Muscle of back (tissue), 11 donors: Measurements from ENCODE around the gene HOPX. TPM values are rescaled to one million over a fixed set of nuclear protein-coding genes. Genes with fewer than 3 reads are reported as not detected.
"Not testable (repeated sequence)": the region's sequence is repeated elsewhere in the genome, so short reads cannot be mapped to it uniquely, and the experiment has no call there.

Experiments used
- DNase-seq, 3 donors: peaks; one replicate each; pipeline versions ENCODE4 v3.0.0 to v3.0.0-alpha.2; 2013
- polyA plus RNA-seq, 10 donors: library from polyadenylated mRNA; unstranded; fragments of 120-200 nt; gene quantifications; one replicate each; pipeline ENCODE4 v1.2.1, GENCODE V29; 2013; ENCODE audit not compliant: insufficient read length in 10 of 10

The HOPX gene
- polyA plus RNA-seq, 10 donors, result 11.0 to 47.7 (median 32.5) TPM

- peak in 1 of 3 donors; percentile 49 for DNase-seq
Measured at GRCh38 chr4:56630876-56631666, 50.0 kb downstream of the HOPX start.

DNA sequence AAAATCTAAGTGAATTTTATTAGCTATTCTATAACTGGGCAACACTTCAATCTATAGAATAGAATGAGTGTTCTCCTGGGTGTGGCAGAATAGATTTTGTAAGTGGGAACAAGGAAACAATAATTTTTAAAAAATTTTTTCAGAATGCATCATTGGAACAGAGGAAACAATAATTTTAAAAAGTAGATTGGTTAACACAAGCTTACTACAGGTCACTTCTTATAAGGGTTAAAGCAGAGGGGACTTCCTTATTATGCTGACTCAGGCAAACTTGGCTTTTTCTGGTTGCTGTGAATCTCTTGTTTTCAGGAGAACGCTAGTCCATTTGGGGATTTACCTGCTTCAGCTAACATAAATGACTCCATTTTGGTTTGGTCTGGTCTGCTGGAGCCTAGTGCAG lies 52.5 kb downstream of the HOPX start:
- no peak for DNase-seq

GRCh38 chr4:56627985-56628384 lies 53.1 kb downstream of the HOPX start:
- DNase-seq, result no peak

DNA sequence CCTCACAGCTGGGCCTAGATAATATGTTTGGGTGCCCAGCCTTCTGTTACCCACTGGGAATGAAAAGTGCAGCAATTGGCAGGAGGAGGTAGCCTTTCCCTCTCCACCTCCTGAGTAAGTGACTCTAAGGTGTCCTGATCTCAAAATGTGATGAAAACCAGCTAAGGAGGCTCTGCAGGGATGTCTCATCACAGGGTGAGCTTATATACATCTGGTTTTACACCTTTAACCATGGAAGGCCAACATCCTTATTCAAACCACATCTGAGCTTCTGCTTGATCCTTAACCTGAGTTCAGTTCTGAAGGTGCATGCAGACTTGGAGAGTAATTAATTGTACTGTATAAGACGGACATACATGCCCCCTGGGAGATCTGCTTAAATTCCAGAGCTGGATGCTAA lies 53.7 kb downstream of the HOPX start:
- no peak for DNase-seq

DNA sequence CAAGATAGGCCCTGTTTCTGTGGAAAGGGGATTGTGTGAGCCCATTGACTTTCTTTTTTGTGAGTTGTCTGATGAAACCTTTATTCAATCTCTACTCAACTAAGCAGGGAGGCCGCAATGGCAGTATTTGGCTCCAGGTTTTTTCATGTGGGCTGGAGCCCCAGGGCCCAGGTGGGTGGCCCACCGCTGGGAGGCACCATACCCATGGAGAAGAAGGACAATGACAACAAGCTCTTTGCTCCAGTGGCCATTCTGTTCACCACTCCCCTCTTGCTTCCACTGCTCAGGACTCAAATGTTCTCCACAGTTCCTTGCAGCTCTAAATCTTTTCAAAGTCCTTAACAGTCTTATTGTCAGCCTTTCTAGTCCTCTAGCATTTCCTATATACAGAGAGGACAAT lies 54.1 kb downstream of the HOPX start:
- DNase-seq, result no peak

DNA sequence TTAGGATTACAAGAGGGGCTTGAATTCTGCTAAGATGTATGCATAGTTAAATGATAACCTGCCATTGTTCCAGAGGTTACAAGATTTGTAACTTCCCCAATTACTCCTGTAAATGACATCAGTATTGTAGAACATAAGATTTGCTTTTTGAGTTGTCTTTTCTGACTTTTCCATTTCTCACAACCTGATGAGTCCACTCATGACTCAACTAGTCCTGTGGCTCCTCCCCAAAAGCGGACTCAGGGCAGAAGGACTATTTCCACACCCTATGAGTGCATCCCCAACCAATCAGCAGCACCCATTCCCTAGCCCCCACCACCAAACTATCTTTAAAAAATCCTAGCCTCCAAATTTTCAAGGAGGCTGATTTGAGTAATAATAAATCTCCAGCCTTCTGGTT lies 54.7 kb downstream of the HOPX start:
- DNase-seq, result no peak

DNA sequence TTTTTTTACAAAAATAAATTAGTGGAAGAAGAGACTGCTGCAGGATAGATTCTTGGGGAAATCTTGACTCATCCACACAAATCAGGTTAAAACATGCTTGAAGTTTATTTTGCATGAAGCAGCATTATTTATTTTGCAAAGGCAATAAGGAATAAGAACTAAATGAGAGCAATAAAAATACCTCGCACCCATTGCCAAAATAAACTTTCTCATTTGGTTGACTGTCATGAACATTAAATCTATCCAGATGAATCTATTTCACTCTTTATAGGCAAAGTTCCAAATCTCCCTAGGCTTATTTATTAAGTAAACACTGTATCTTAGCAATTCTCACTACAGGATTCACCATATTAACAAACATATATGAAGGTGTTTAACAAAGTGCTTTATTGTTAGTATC lies 58.9 kb downstream of the HOPX start:
- DNase-seq, result peak in 1 of 3 donors; percentile 15

DNA sequence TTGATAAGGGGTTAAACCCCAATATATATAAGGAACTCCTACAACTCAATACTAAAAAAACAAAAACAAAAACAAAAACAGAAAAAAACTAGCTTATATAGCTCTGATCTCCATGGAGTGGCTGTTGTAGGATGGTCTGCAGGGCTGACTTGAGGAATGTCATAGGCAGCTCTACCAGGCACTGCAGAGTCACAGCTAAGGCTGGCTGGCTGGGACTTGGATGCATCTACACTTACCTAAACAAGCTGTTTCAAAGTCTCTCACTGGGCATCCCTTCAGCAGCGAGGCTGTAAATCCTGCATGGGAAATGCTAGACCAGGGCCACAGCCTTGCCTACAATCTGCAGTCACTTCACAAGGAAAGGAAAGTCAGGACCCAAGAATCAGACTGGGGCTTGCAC lies 61.3 kb downstream of the HOPX start:
- no peak for DNase-seq

- DNase-seq, result no peak
Measured at GRCh38 chr4:56619160-56619559, 61.9 kb downstream of the HOPX start.

DNA sequence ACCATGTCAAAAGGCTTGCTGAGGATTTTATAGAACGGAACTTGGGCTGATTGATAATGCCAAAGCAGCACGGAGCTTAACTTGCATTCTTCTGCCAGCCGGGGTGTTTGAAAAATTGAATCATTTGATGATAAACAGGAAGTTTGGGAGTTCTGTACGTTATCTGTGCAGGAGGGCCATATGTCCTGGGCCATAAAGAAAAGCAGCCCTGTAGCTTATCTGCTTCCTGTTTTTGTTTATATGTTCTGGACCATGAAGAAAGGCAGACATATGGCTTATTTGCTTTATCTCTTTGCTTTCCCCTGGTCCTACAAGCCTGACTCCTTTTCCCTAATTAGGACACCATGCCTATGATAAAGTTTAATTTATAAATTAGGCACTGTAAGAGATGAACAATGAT lies 62.4 kb downstream of the HOPX start:
- no peak for DNase-seq

- DNase-seq, result peak in 1 of 3 donors; percentile 40
Measured at GRCh38 chr4:56613101-56613862, 67.8 kb downstream of the HOPX start.

- DNase-seq, result no peak
Measured at GRCh38 chr4:56612282-56612681, 68.8 kb downstream of the HOPX start.

DNA sequence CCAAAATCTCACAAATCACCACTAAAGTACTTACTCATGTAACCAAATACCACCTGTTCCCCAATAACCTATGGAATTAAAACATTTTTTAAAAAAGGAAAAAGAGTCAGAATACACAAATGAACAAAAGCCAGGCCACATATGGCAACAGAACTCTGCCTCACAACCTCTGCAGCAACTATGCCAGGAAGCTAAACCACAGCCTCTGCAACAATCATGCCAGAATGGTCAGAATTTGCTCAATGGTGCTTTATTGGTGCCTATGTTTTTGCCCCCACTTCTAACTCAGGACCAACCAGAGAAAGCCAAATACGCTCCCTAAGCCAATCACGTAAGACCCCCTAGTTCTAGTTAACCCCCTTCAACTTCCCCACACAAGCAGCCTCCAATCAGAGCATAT lies 69.6 kb downstream of the HOPX start:
- no peak for DNase-seq

DNA sequence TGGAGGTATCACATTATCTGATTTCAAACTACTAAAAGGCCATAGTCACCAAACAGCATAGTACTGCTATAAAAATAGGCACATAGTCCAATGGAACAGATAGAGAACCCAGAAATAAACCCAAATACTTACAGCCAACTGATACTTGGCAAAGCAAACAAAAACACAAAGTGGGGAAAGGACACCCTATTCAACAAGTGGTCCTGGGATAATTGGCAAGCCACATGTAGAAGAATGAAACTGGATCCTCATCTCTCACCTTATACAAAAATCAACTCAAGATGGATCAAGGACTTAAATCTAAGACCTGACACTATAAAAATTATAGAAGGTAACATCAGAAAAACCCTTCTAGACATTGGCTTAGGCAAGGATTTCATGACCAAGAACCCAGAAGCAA lies 70.9 kb downstream of the HOPX start:
- not testable (repeated sequence) for DNase-seq

DNA sequence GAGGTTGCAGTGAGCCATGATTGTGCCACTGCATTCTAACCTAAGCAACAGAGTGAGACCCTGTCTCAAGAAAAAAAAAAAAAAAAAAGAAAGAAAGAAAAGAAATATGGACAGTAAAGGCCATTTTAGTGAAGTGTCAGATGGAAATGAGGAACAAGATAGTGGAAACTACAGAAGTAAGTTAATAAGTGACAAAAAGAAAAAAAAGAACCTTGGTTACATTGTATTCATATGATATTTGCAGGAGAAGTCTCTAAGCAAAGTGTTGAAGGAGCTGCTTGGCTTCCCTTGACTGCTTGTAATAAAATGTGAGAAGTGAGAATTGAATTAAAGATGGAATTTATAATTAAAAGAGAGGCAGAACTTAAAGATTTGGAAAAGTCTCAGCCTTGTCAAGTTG lies 73.2 kb downstream of the HOPX start:
- no peak for DNase-seq

DNA sequence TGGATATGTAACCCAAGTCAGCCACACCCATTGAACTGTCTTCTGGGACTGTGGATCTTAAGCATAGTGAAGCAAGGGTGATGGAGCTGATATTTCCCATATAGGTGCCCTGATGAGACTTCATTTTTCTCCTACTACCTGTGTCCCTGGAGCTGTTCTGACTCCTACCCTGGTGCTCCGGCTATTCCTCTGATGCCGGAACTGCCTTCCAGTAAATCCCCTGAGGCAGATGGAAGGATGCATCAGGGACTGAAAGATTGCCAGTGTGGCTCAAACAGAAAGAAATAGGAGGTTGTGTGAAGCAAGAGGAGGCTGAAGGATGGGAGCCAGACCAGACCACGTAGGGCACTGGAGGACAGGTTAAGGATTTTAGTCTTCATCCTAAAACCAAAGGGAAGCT lies 74.7 kb downstream of the HOPX start:
- no peak for DNase-seq

DNA sequence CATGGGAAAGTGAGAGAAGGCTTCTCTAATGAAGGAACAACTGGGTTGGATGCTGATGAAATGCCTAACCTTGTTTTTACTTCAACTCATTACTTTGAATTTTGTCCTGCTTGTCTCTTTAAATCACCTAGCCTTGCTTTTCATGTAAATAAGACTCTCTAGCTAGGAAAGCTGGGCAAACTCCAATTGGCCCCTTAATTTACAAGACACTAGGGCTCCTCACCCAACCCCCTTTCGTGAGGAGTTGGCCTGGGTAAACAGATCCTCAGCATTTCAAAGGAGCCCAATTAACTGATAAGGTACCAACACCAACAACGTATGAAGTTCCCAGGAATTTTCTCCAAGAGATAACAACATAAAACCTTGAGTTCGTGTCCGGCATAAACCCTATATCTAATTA lies 75.6 kb downstream of the HOPX start:
- DNase-seq, result not testable (repeated sequence)

GRCh38 chr4:56603297-56603696 lies 77.8 kb downstream of the HOPX start:
- no peak for DNase-seq

Other genes starting within 250 kb of the HOPX start
- gene PPAT, start 245.7 kb downstream of the HOPX start, polyA plus RNA-seq, result 10 to 100 TPM in 9 of 10 donors, 1 to 10 TPM in 1; 9.7 to 15.9 (median 12.7) TPM
- 10 to 100 TPM; 50.9 to 80.3 (median 66.5) TPM for gene PAICS, start 245.0 kb downstream of the HOPX start, polyA plus RNA-seq
- gene SRP72, start 213.7 kb downstream of the HOPX start, polyA plus RNA-seq, result 10 to 100 TPM; 61.9 to 86.3 (median 75.9) TPM
- under 1 TPM; 0.08 to 0.50 (median 0.27) TPM for gene ARL9, start 175.5 kb downstream of the HOPX start, polyA plus RNA-seq
- under 1 TPM in 2 of 10 donors, not detected in 8; 0.24 to 0.32 TPM for gene SPINK2, start 140.4 kb upstream of the HOPX start, polyA plus RNA-seq
- gene REST, start 226.6 kb upstream of the HOPX start, polyA plus RNA-seq, result 10 to 100 TPM; 20.9 to 30.6 (median 24.7) TPM